Measurements from ENCODE around the gene PTGS1. TPM values are rescaled to one million over a fixed set of nuclear protein-coding genes. Genes with fewer than 3 reads are reported as not detected.
A peak's percentile ranks its signal among the peaks of the same experiment; 100 is the strongest.

PTGS1 gene
- polyA plus RNA-seq, 4 donors: 1.8 to 7.5 (median 3.9) TPM

GRCh38 chr9:122364117-122364782 is 6.6 kb upstream of the PTGS1 start:
- no peak for DNase-seq
- Histone ChIP-seq H3K27ac (ENCODE audit: low read depth in 1 of 3, low read length in 2 of 3) (no peak overlapping the region), H3K4me1 (ENCODE audit: control insufficient read depth in 3 of 3, insufficient read depth in 2 of 3, low read depth in 1 of 3, low read length in 2 of 3) (no peaks in the 10 kb centered on the region), H3K4me3 (ENCODE audit: low read depth in 1 of 3, low read length in 3 of 3) (no peak overlapping the region), H3K27me3 (ENCODE audit: control insufficient read depth in 3 of 3, insufficient read depth in 3 of 3, low read length in 3 of 3) (peaks cover 0 to 3% (median 0%) of the 10 kb centered on the region in 3 donors), H3K36me3 (ENCODE audit: control insufficient read depth in 3 of 3, insufficient read depth in 2 of 3, low read depth in 1 of 3, low read length in 3 of 3) (no peaks in the 10 kb centered on the region), H3K9me3 (ENCODE audit: control insufficient read depth in 2 of 2, insufficient read depth in 1 of 2, low read depth in 1 of 2, low read length in 1 of 2) (peaks cover 0 to 6% of the 10 kb centered on the region in 2 donors)
- FAIRE-seq: no peak
- 87 to 89% (median 88%) methylated on average over 10 of the region's 10 CpGs for WGBS, 3 donors

DNA sequence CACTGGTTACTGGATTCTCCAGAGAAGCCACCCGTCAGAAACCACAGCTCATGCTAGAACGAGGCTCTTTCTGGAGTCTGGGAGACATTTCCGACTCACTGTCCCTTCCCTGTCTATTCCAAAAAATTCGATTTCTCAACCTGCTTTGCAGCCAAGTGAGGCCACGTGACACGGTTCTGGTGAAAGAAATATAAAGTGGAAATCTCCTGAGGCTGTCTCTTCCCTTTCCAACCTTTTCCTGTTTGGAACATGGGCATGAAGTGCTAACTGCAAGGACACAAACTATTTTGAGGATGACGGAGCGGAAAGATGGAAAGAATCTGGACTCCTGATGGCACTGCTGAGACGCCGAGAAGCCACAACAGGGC is 6.1 kb upstream of the PTGS1 start:
- FAIRE-seq: no peak

DNA sequence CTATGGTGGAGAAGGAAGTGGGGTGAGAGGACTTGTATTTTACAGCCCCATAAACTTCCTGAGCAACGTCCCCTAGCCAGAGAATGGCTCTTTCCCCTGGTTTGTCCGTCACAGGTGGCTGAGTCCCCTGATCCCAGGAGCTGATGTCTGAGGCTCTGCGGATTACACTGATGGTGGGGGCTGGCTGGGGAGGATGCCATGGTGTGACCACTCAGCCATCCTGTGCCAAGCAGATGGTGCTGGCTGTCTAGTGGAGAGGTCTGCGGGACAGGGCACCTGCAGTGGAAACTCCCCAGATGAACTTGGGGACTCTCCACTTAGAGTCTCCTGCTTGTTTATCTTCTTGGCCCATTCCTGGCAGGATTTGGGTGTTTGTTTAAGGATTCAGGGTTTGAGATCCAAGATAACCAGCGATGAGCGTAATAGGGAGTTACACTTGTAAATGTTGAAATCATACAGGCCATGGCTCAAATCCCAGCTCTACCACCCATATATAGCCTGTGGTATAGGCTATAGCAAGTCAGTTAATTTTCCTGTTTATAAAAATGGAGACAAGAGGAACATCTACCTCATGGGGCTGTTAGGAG is 4.7 kb upstream of the PTGS1 start:
- FAIRE-seq (no peak), DNase-seq (no peak)
- H3K9me3 ChIP-seq (ENCODE audit: control insufficient read depth in 2 of 2, insufficient read depth in 1 of 2, low read depth in 1 of 2, low read length in 1 of 2): peaks cover 0 to 6% of the 10 kb centered on the region in 2 donors
- peaks cover 0 to 18% (median 0%) of the 10 kb centered on the region in 3 donors for H3K27me3 ChIP-seq (ENCODE audit: control insufficient read depth in 3 of 3, insufficient read depth in 3 of 3, low read length in 3 of 3)
- H3K27ac ChIP-seq (ENCODE audit: low read depth in 1 of 3, low read length in 2 of 3): no peak overlapping the region
- peaks cover 0 to 3% (median 0%) of the 10 kb centered on the region in 3 donors for H3K4me1 ChIP-seq (ENCODE audit: control insufficient read depth in 3 of 3, insufficient read depth in 2 of 3, low read depth in 1 of 3, low read length in 2 of 3)
- 42 to 59% (median 49%) methylated on average over 6 of the region's 6 CpGs for WGBS, 3 donors
- H3K4me3 ChIP-seq (ENCODE audit: low read depth in 1 of 3, low read length in 3 of 3): no peak overlapping the region
- no peaks in the 10 kb centered on the region for H3K36me3 ChIP-seq (ENCODE audit: control insufficient read depth in 3 of 3, insufficient read depth in 2 of 3, low read depth in 1 of 3, low read length in 3 of 3)

More for the DNA sequence above, 6.1 kb upstream of the PTGS1 start:
- Histone ChIP-seq H3K36me3 (ENCODE audit: control insufficient read depth in 3 of 3, insufficient read depth in 2 of 3, low read depth in 1 of 3, low read length in 3 of 3) (no peaks in the 10 kb centered on the region), H3K27ac (ENCODE audit: low read depth in 1 of 3, low read length in 2 of 3) (no peak overlapping the region), H3K4me1 (ENCODE audit: control insufficient read depth in 3 of 3, insufficient read depth in 2 of 3, low read depth in 1 of 3, low read length in 2 of 3) (no peaks in the 10 kb centered on the region), H3K27me3 (ENCODE audit: control insufficient read depth in 3 of 3, insufficient read depth in 3 of 3, low read length in 3 of 3) (peaks cover 0 to 7% (median 0%) of the 10 kb centered on the region in 3 donors), H3K9me3 (ENCODE audit: control insufficient read depth in 2 of 2, insufficient read depth in 1 of 2, low read depth in 1 of 2, low read length in 1 of 2) (peaks cover 0 to 6% of the 10 kb centered on the region in 2 donors), H3K4me3 (ENCODE audit: low read depth in 1 of 3, low read length in 3 of 3) (no peak overlapping the region)
- 75 to 87% (median 84%) methylated on average over 10 of the region's 10 CpGs for WGBS, 3 donors
- no peak for DNase-seq

GRCh38 chr9:122367065-122367464 is 3.8 kb upstream of the PTGS1 start:
- WGBS, 3 donors: 87 to 91% (median 90%) methylated on average over 7 of the region's 7 CpGs
- no peaks in the 10 kb centered on the region for H3K36me3 ChIP-seq (ENCODE audit: control insufficient read depth in 3 of 3, insufficient read depth in 2 of 3, low read depth in 1 of 3, low read length in 3 of 3)
- H3K4me3 ChIP-seq (ENCODE audit: low read depth in 1 of 3, low read length in 3 of 3): no peak overlapping the region
- DNase-seq (no peak), FAIRE-seq (no peak)
- H3K27me3 ChIP-seq (ENCODE audit: control insufficient read depth in 3 of 3, insufficient read depth in 3 of 3, low read length in 3 of 3): peaks cover 0 to 27% (median 3%) of the 10 kb centered on the region in 3 donors
- H3K27ac ChIP-seq (ENCODE audit: low read depth in 1 of 3, low read length in 2 of 3): no peak overlapping the region
- peaks cover 0 to 6% of the 10 kb centered on the region in 2 donors for H3K9me3 ChIP-seq (ENCODE audit: control insufficient read depth in 2 of 2, insufficient read depth in 1 of 2, low read depth in 1 of 2, low read length in 1 of 2)
- H3K4me1 ChIP-seq (ENCODE audit: control insufficient read depth in 3 of 3, insufficient read depth in 2 of 3, low read depth in 1 of 3, low read length in 2 of 3): peaks cover 0 to 3% (median 0%) of the 10 kb centered on the region in 3 donors

DNA sequence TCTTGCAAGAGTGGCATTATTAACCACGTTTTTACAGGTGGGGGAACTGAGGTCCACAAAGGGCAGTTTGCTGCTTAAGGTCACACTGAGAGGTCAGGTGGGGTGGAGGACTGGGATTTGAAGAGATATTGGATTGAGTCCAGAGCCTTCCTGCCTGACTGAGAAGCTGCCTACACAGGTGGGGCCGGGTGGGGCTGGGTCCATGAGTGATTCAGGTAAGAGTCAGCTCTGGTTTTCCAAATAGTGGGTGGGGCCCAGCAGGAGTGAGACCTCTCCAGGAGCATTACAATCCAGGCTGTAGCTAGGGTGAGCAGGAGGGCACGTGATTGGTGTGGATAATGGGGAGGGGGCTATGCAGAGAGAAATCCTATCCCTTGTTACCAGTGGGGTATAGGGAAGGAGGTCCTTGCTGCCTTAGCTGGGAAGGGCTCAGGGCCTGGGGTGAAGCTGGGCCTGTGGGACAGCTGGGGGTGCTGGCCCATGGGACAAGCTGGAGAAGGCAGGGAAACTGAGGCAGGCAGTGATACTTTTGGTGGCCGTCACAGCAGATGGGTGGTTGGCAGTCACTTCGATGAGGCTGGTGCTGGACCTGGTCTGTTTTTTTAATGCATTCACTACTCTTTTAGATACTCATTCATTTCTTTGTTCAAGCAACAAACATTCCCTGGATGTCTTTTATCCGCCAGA is 2.9 kb upstream of the PTGS1 start:
- 72 to 83% (median 82%) methylated on average over 6 of the region's 6 CpGs for WGBS, 3 donors
- Histone ChIP-seq H3K9me3 (ENCODE audit: control insufficient read depth in 2 of 2, insufficient read depth in 1 of 2, low read depth in 1 of 2, low read length in 1 of 2) (peaks cover 0 to 6% of the 10 kb centered on the region in 2 donors), H3K4me1 (ENCODE audit: control insufficient read depth in 3 of 3, insufficient read depth in 2 of 3, low read depth in 1 of 3, low read length in 2 of 3) (peaks cover 0 to 3% (median 0%) of the 10 kb centered on the region in 3 donors), H3K36me3 (ENCODE audit: control insufficient read depth in 3 of 3, insufficient read depth in 2 of 3, low read depth in 1 of 3, low read length in 3 of 3) (no peaks in the 10 kb centered on the region), H3K4me3 (ENCODE audit: low read depth in 1 of 3, low read length in 3 of 3) (no peak overlapping the region), H3K27ac (ENCODE audit: low read depth in 1 of 3, low read length in 2 of 3) (no peak overlapping the region), H3K27me3 (ENCODE audit: control insufficient read depth in 3 of 3, insufficient read depth in 3 of 3, low read length in 3 of 3) (peaks cover 0 to 28% (median 3%) of the 10 kb centered on the region in 3 donors)
- no peak for FAIRE-seq
- no peak for DNase-seq

- Histone ChIP-seq H3K4me3 (ENCODE audit: low read depth in 1 of 3, low read length in 3 of 3) (no peak overlapping the region), H3K27ac (ENCODE audit: low read depth in 1 of 3, low read length in 2 of 3) (no peak overlapping the region), H3K4me1 (ENCODE audit: control insufficient read depth in 3 of 3, insufficient read depth in 2 of 3, low read depth in 1 of 3, low read length in 2 of 3) (peaks cover 0 to 3% (median 0%) of the 10 kb centered on the region in 3 donors), H3K9me3 (ENCODE audit: control insufficient read depth in 2 of 2, insufficient read depth in 1 of 2, low read depth in 1 of 2, low read length in 1 of 2) (peaks cover 0 to 6% of the 10 kb centered on the region in 2 donors), H3K27me3 (ENCODE audit: control insufficient read depth in 3 of 3, insufficient read depth in 3 of 3, low read length in 3 of 3) (peaks cover 0 to 28% (median 3%) of the 10 kb centered on the region in 3 donors), H3K36me3 (ENCODE audit: control insufficient read depth in 3 of 3, insufficient read depth in 2 of 3, low read depth in 1 of 3, low read length in 3 of 3) (no peaks in the 10 kb centered on the region)
- DNase-seq (no peak), FAIRE-seq (no peak)
- 100% methylated on average over 1 of the region's 1 CpG for WGBS, 3 donors
Measured at GRCh38 chr9:122368642-122369041, 2.2 kb upstream of the PTGS1 start.

DNA sequence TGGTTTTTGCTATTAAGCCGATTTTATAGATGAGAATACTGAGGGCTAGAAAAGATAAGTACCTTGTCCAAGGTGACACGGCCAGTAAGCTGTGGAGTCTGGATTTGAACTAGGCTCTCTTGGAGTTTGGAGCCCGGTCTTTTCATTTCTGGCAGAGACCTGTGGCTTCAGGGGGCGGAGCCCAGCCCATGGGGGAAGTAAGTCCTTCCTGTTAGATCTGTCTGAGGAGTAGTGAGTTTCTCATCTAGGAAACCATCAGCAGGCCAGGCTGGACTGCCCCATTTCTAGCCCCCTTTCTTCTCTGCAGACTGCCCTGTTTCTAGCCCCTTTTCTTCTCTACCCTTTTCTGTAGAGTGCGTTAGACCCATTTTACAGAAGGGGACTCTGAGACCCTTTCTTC is 521 bp upstream of the PTGS1 start:
- FAIRE-seq (no peak), DNase-seq (no peak)
- peaks cover 0 to 28% (median 3%) of the 10 kb centered on the region in 3 donors for H3K27me3 ChIP-seq (ENCODE audit: control insufficient read depth in 3 of 3, insufficient read depth in 3 of 3, low read length in 3 of 3)
- peak overlapping the region in 1 of 3 donors; percentile 29 for H3K27ac ChIP-seq (ENCODE audit: low read depth in 1 of 3, low read length in 2 of 3)
- peaks cover 0 to 8% (median 0%) of the 10 kb centered on the region in 3 donors for H3K4me1 ChIP-seq (ENCODE audit: control insufficient read depth in 3 of 3, insufficient read depth in 2 of 3, low read depth in 1 of 3, low read length in 2 of 3)
- 52 to 63% (median 60%) methylated on average over 5 of the region's 5 CpGs for WGBS, 3 donors
- H3K9me3 ChIP-seq (ENCODE audit: control insufficient read depth in 2 of 2, insufficient read depth in 1 of 2, low read depth in 1 of 2, low read length in 1 of 2): peaks cover 0 to 6% of the 10 kb centered on the region in 2 donors
- no peak overlapping the region for H3K4me3 ChIP-seq (ENCODE audit: low read depth in 1 of 3, low read length in 3 of 3)
- H3K36me3 ChIP-seq (ENCODE audit: control insufficient read depth in 3 of 3, insufficient read depth in 2 of 3, low read depth in 1 of 3, low read length in 3 of 3): no peaks in the 10 kb centered on the region

GRCh38 chr9:122371846-122372245 is 1.0 kb downstream of the PTGS1 start:
- WGBS, 3 donors: 75 to 89% (median 87%) methylated on average over 8 of the region's 8 CpGs
- no peak overlapping the region for H3K27ac ChIP-seq (ENCODE audit: low read depth in 1 of 3, low read length in 2 of 3)
- no peak for DNase-seq

More at GRCh38 chr9:122371846-122372245, 1.0 kb downstream of the PTGS1 start:
- Histone ChIP-seq H3K9me3 (ENCODE audit: control insufficient read depth in 2 of 2, insufficient read depth in 1 of 2, low read depth in 1 of 2, low read length in 1 of 2) (peaks cover 0 to 6% of the 10 kb centered on the region in 2 donors), H3K36me3 (ENCODE audit: control insufficient read depth in 3 of 3, insufficient read depth in 2 of 3, low read depth in 1 of 3, low read length in 3 of 3) (no peaks in the 10 kb centered on the region), H3K4me1 (ENCODE audit: control insufficient read depth in 3 of 3, insufficient read depth in 2 of 3, low read depth in 1 of 3, low read length in 2 of 3) (peaks cover 0 to 19% (median 0%) of the 10 kb centered on the region in 3 donors), H3K27me3 (ENCODE audit: control insufficient read depth in 3 of 3, insufficient read depth in 3 of 3, low read length in 3 of 3) (peaks cover 0 to 28% (median 3%) of the 10 kb centered on the region in 3 donors), H3K4me3 (ENCODE audit: low read depth in 1 of 3, low read length in 3 of 3) (no peak overlapping the region)
- no peak for FAIRE-seq
